ENCODE results near the gene PDE11A. TPM values are rescaled to one million over a fixed set of nuclear protein-coding genes. Genes with fewer than 3 reads are reported as not detected.

The PDE11A gene
- total RNA-seq, 2 experiments from 2014 or later, result not detected

- no peak for DNase-seq
- Mint-ChIP-seq H3K9me3 (no peaks in the 10 kb centered on the region), H3K4me1 (ENCODE audit: low read depth) (peaks cover 2% of the 10 kb centered on the region), H3K27ac (no peak overlapping the region), H3K4me3 (no peak overlapping the region), H3K36me3 (ENCODE audit: low read depth) (no peaks in the 10 kb centered on the region), H3K27me3 (peaks cover 4% of the 10 kb centered on the region)
- TF ChIP-seq, protein P1, sequence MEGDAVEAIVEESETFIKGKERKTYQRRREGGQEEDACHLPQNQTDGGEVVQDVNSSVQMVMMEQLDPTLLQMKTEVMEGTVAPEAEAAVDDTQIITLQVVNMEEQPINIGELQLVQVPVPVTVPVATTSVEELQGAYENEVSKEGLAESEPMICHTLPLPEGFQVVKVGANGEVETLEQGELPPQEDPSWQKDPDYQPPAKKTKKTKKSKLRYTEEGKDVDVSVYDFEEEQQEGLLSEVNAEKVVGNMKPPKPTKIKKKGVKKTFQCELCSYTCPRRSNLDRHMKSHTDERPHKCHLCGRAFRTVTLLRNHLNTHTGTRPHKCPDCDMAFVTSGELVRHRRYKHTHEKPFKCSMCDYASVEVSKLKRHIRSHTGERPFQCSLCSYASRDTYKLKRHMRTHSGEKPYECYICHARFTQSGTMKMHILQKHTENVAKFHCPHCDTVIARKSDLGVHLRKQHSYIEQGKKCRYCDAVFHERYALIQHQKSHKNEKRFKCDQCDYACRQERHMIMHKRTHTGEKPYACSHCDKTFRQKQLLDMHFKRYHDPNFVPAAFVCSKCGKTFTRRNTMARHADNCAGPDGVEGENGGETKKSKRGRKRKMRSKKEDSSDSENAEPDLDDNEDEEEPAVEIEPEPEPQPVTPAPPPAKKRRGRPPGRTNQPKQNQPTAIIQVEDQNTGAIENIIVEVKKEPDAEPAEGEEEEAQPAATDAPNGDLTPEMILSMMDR (IDR thresholded peaks at IDR 0.05), result no peak
- CTCF ChIA-PET, result interaction anchor here (1.0 to 3.8 kb wide), 2 partner anchors 9 to 21 kb away, joined by 3 to 15 read pairs; no protein-coding TSS in a partner anchor
- no peak for ATAC-seq
- intact Hi-C loops (cut with micrococcal nuclease), result no loop called here
- POLR2A ChIA-PET, result no interaction called here
Observed at GRCh38 chr2:177908182-177908581, 164.4 kb downstream of the PDE11A start.

- ATAC-seq (peak; percentile 97), DNase-seq (peak; percentile 79)
- Mint-ChIP-seq H3K4me3 (no peak overlapping the region), H3K36me3 (ENCODE audit: low read depth) (no peaks in the 10 kb centered on the region), H3K9me3 (no peaks in the 10 kb centered on the region), H3K27me3 (peaks cover 4% of the 10 kb centered on the region), H3K4me1 (ENCODE audit: low read depth) (peaks cover 2% of the 10 kb centered on the region), H3K27ac (no peak overlapping the region)
- intact Hi-C loops (cut with micrococcal nuclease), result no loop called here
- ChIA-PET CTCF (interaction anchor here (0.8 to 3.8 kb wide), 10 partner anchors 9 to 491 kb away, joined by 3 to 15 read pairs (median 3); no protein-coding TSS in a partner anchor), POLR2A (no interaction called here)
- TF ChIP-seq, protein P1 (IDR thresholded peaks at IDR 0.05), result peak; percentile 75
Observed at GRCh38 chr2:177906041-177906718, 166.4 kb downstream of the PDE11A start.

GRCh38 chr2:177905640-177906039, 166.9 kb downstream of the PDE11A start:
- Mint-ChIP-seq H3K27ac (no peak overlapping the region), H3K9me3 (no peaks in the 10 kb centered on the region), H3K4me3 (no peak overlapping the region), H3K36me3 (ENCODE audit: low read depth) (no peaks in the 10 kb centered on the region), H3K27me3 (peaks cover 4% of the 10 kb centered on the region), H3K4me1 (ENCODE audit: low read depth) (peaks cover 2% of the 10 kb centered on the region)
- no peak for DNase-seq
- no peak for ATAC-seq
- intact Hi-C loops (cut with micrococcal nuclease), result no loop called here
- ChIA-PET POLR2A (no interaction called here), CTCF (interaction anchor here (1.0 to 3.8 kb wide), 6 partner anchors 11 to 133 kb away, joined by 3 to 15 read pairs (median 4); no protein-coding TSS in a partner anchor)
- TF ChIP-seq, protein P1 (IDR thresholded peaks at IDR 0.05), result no peak

DNA sequence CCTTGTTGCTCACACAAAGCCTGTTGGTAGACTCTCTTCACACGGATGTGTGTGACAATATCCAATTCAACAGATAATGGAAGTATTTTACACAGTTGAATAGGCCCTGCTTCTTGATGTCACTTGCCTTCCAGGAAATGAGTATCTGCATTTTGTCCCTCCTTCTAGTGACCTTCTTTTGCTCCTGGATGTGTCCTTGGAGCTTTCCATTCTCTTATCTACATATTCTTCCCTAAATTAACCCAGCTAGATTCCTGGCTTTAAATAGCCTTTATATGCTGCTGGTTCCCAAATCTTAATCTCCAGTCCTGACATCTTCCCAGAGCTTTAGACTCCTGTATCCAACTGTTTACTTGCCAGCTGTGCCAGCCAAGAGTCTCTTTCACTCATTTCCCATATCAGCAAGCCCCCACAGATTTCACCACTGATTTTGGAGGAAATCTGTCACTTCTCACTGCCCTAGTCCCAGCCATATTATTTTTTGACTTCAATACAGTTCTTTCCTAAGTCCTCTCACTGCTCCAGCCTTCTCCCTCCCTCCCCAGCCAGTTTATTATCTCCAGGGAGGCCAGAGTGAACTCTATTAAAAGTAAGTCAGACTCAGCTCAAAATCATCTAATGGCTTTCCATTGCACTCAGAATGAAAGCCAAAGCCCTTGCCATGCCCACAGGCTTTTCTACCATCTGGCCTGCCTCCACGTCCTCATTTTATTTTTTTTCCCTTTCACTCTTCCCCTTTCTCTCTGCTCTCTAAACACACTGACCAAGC, 170.0 kb downstream of the PDE11A start:
- CTCF ChIA-PET, result interaction anchor here (1.2 kb wide), 1 partner anchor 27 kb away, joined by 3 read pairs; no protein-coding TSS in a partner anchor
- Mint-ChIP-seq H3K27ac (no peak overlapping the region), H3K36me3 (ENCODE audit: low read depth) (no peaks in the 10 kb centered on the region)

More for the DNA sequence above, 170.0 kb downstream of the PDE11A start:
- POLR2A ChIA-PET, result no interaction called here
- DNase-seq, result no peak
- Mint-ChIP-seq H3K4me3 (no peak overlapping the region), H3K27me3 (peaks cover 4% of the 10 kb centered on the region), H3K4me1 (ENCODE audit: low read depth) (peaks cover 2% of the 10 kb centered on the region), H3K9me3 (no peaks in the 10 kb centered on the region)
- intact Hi-C loops (cut with micrococcal nuclease), result no loop called here
- TF ChIP-seq, protein P1 (IDR thresholded peaks at IDR 0.05), result no peak
- ATAC-seq, result no peak
